IMR-90 (cell line): ENCODE results near the gene NAA60. TPM values are rescaled to one million over a fixed set of nuclear protein-coding genes. Genes with fewer than 3 reads are reported as not detected.
A peak's percentile ranks its signal among the peaks of the same experiment; 100 is the strongest.

Experiments used
- ATAC-seq: fragments of 200-7000 bp; cut with Tn5 transposase; 2 replicates; pipeline ENCODE4 v1.9.1; 2020; ENCODE audit warnings: low read depth, mild to moderate bottlenecking, moderate library complexity
- BruUV-seq: library from RNA; stranded (reverse); fragments of 400-500 nt; replicated peaks from 2 replicates; lab custom pipeline; 2021; lab: Mats Ljungman, UMichigan
- CTCF ChIA-PET: fragments of 300-600 bp; formaldehyde crosslinking; extraction: SDS; loops from one replicate; lab custom pipeline; 2021; ENCODE audit warnings: antibody characterized with exemption; lab: Yijun Ruan, JAX
- POLR2A ChIA-PET: fragments of 300-600 bp; sonication (Branson Sonifier 250); formaldehyde crosslinking; loops from one replicate; lab custom pipeline; 2022; ENCODE audit warnings: antibody characterized with exemption; ENCODE audit not compliant: unreplicated experiment; lab: Charles Lee
- DNase-seq: peaks from one replicate; pipeline ENCODE4 v3.0.0; 2013
- H2AFZ ChIP-seq: replicated peaks from 2 replicates; pipeline ENCODE3; 2013; ENCODE audit warnings: low read length, mild to moderate bottlenecking; ENCODE audit not compliant: poor library complexity
- H2AK5ac ChIP-seq: 2 replicates; pipeline ENCODE4 v1.6.1; 2013; ENCODE audit warnings: low read depth, low read length, inconsistent platforms
- H2AK9ac ChIP-seq: replicated peaks from 2 replicates; pipeline ENCODE3; 2013; ENCODE audit warnings: mild to moderate bottlenecking, low read depth, low read length, moderate library complexity; ENCODE audit not compliant: poor library complexity
- H2BK120ac ChIP-seq: 2 replicates; pipeline ENCODE4 v1.6.1; 2013; ENCODE audit warnings: low read depth, low read length, inconsistent platforms
- H2BK15ac ChIP-seq: 3 replicates; pipeline ENCODE4 v1.6.1; 2013; ENCODE audit warnings: low read depth, low read length, inconsistent platforms
- H2BK20ac ChIP-seq: 2 replicates; pipeline ENCODE4 v1.6.1; 2013; ENCODE audit warnings: low read depth, mild to moderate bottlenecking, inconsistent platforms, low read length, moderate library complexity
- H2BK5ac ChIP-seq: 2 replicates; pipeline ENCODE4 v1.6.1; 2013; ENCODE audit warnings: mild to moderate bottlenecking, low read depth, low read length, inconsistent platforms; ENCODE audit not compliant: poor library complexity, severe bottlenecking
- H3K14ac ChIP-seq: replicated peaks from 2 replicates; pipeline ENCODE4 v1.6.1; 2013; ENCODE audit warnings: low read depth, low read length, inconsistent platforms
- H3K18ac ChIP-seq: 2 replicates; pipeline ENCODE4 v1.6.1; 2013; ENCODE audit warnings: low read depth, low read length, control low read depth
- H3K23ac ChIP-seq: 2 replicates; pipeline ENCODE4 v1.6.1; 2013; ENCODE audit warnings: low read depth, low read length, inconsistent platforms
- H3K27ac ChIP-seq: 2 replicates; pipeline ENCODE4 v1.5.1; 2013; ENCODE audit warnings: mild to moderate bottlenecking, control low read depth, low read length; ENCODE audit not compliant: insufficient read depth
- H3K27me3 ChIP-seq: 2 replicates; pipeline ENCODE4 v1.6.1; 2013; ENCODE audit warnings: low read length; ENCODE audit not compliant: control insufficient read depth, insufficient read depth
- H3K36me3 ChIP-seq: 2 replicates; pipeline ENCODE4 v1.6.1; 2013; ENCODE audit warnings: low read length, mixed read lengths; ENCODE audit not compliant: control insufficient read depth, insufficient read depth
- H3K4ac ChIP-seq: 2 replicates; pipeline ENCODE4 v1.6.1; 2013; ENCODE audit warnings: low read depth, low read length, inconsistent platforms
- H3K4me1 ChIP-seq: 2 replicates; pipeline ENCODE4 v1.6.1; 2013; ENCODE audit warnings: low read length, mixed read lengths; ENCODE audit not compliant: control insufficient read depth, insufficient read depth
- H3K4me2 ChIP-seq: 2 replicates; pipeline ENCODE4 v1.6.1; 2013; ENCODE audit warnings: low read depth, mild to moderate bottlenecking, control low read depth, low read length, moderate library complexity
- H3K4me3 ChIP-seq: 2 replicates; pipeline ENCODE4 v1.5.1; 2013; ENCODE audit warnings: low read depth, mild to moderate bottlenecking, control low read depth, low read length, moderate library complexity; ENCODE audit not compliant: insufficient read depth
- H3K56ac ChIP-seq: 2 replicates; pipeline ENCODE4 v1.6.1; 2013; ENCODE audit warnings: low read length, inconsistent platforms; ENCODE audit not compliant: insufficient read depth; ENCODE audit errors: extremely low read depth
- H3K79me1 ChIP-seq, 2 experiments: 2 replicates each; pipeline ENCODE4 v1.6.1; 2013; ENCODE audit warnings: low read length in 2 of 2, inconsistent platforms in 1 of 2, low read depth in 1 of 2
- H3K9ac ChIP-seq: 2 replicates; pipeline ENCODE4 v1.6.1; 2013; ENCODE audit warnings: low read depth, low read length, control low read depth
- H3K9me1 ChIP-seq: 2 replicates; pipeline ENCODE4 v1.6.1; 2013; ENCODE audit warnings: low read length, inconsistent platforms; ENCODE audit not compliant: insufficient read depth
- H3K9me3 ChIP-seq: 2 replicates; pipeline ENCODE4 v1.6.1; 2013; ENCODE audit warnings: low read length; ENCODE audit not compliant: control insufficient read depth, insufficient read depth
- H4K20me1 ChIP-seq: 2 replicates; pipeline ENCODE4 v1.6.1; 2013; ENCODE audit warnings: low read length, inconsistent platforms; ENCODE audit not compliant: insufficient read depth
- H4K5ac ChIP-seq: 2 replicates; pipeline ENCODE4 v1.6.1; 2013; ENCODE audit warnings: mild to moderate bottlenecking, low read depth, low read length, control low read depth
- H4K8ac ChIP-seq, 2 experiments: 2 replicates each; pipeline ENCODE4 v1.6.1; 2013; ENCODE audit warnings: low read depth in 2 of 2, low read length in 2 of 2, control low read depth in 1 of 2, inconsistent platforms in 1 of 2
- H4K91ac ChIP-seq: 2 replicates; pipeline ENCODE4 v1.6.1; 2013; ENCODE audit warnings: low read depth, low read length, inconsistent platforms; ENCODE audit not compliant: insufficient read depth
- BHLHE40 ChIP-seq: fragments of 150-350 bp; IDR thresholded peaks from 2 replicates; pipeline ENCODE4 v1.6.1; 2016; ENCODE audit warnings: mild to moderate bottlenecking, low read depth, low read length
- CEBPB ChIP-seq: IDR thresholded peaks from 2 replicates; pipeline ENCODE4 v1.6.1; 2012; ENCODE audit warnings: low read depth, low read length, improper control_type of control experiment
- CHD1 ChIP-seq: IDR thresholded peaks from 2 replicates; pipeline ENCODE4 v1.6.1; 2012; ENCODE audit warnings: low read depth, low read length, improper control_type of control experiment
- CTCF ChIP-seq: conservative IDR thresholded peaks from 2 replicates; pipeline ENCODE4 v1.5.1; 2012; ENCODE audit warnings: mild to moderate bottlenecking, low read depth, low read length, improper control_type of control experiment
- ELK1 ChIP-seq: fragments of 150-350 bp; IDR thresholded peaks from 2 replicates; pipeline ENCODE4 v1.6.1; 2016; ENCODE audit warnings: low read depth, mild to moderate bottlenecking, low read length, moderate library complexity, borderline replicate concordance
- FOS ChIP-seq: fragments of 150-350 bp; IDR thresholded peaks from 2 replicates; pipeline ENCODE4 v1.6.1; 2016; ENCODE audit warnings: low read depth, low read length
- MAFK ChIP-seq: IDR thresholded peaks from 2 replicates; pipeline ENCODE4 v1.6.1; 2012; ENCODE audit warnings: low read depth, low read length, improper control_type of control experiment
- MAZ ChIP-seq: IDR thresholded peaks from 2 replicates; pipeline ENCODE4 v1.6.1; 2012; ENCODE audit warnings: low read depth, mild to moderate bottlenecking, low read length, improper control_type of control experiment, moderate library complexity, borderline replicate concordance
- NFE2L2 ChIP-seq: fragments of 150-350 bp; IDR thresholded peaks from 2 replicates; pipeline ENCODE4 v1.6.1; 2016; ENCODE audit warnings: low read depth, mild to moderate bottlenecking, low read length
- POLR2A ChIP-seq: IDR thresholded peaks from 2 replicates; pipeline ENCODE4 v1.6.1; 2012; ENCODE audit warnings: mild to moderate bottlenecking, low read depth, low read length
- RAD21 ChIP-seq: IDR thresholded peaks from 2 replicates; pipeline ENCODE4 v1.6.1; 2012; ENCODE audit warnings: low read length, improper control_type of control experiment
- RCOR1 ChIP-seq: IDR thresholded peaks from 2 replicates; pipeline ENCODE4 v1.6.1; 2012; ENCODE audit warnings: mild to moderate bottlenecking, low read length, improper control_type of control experiment; ENCODE audit not compliant: insufficient replicate concordance
- RFX5 ChIP-seq: IDR thresholded peaks from 2 replicates; pipeline ENCODE4 v1.8.0; 2012; ENCODE audit warnings: low read depth, mild to moderate bottlenecking, low read length, moderate library complexity
- SMC3 ChIP-seq: fragments of 150-350 bp; IDR thresholded peaks from 2 replicates; pipeline ENCODE4 v1.6.1; 2016; ENCODE audit warnings: low read depth, mild to moderate bottlenecking, antibody characterized with exemption, low read length, moderate library complexity
- USF2 ChIP-seq: fragments of 150-350 bp; IDR thresholded peaks from 2 replicates; pipeline ENCODE4 v1.6.1; 2017; ENCODE audit warnings: mild to moderate bottlenecking, antibody characterized with exemption, low read length, low read depth
- WGBS, 2 experiments: methylation state at CpG; one replicate each; pipeline versions ENCODE4 v1.1.5 to v1.1.7; 2013; ENCODE audit warnings: missing lambda C conversion rate in 2 of 2; ENCODE audit not compliant: insufficient read length in 1 of 2; ENCODE audit errors: extremely low coverage in 2 of 2; 5-methylcytosine and 5-hydroxymethylcytosine counted together
- dilution Hi-C: fragments of 300-500 bp; cut with HindIII; formaldehyde crosslinking; loops from one replicate; pipeline ENCODE4 v1.14.3; 2018; ENCODE audit warnings: low sequenced_read_pairs; ENCODE audit not compliant: unreplicated experiment
- in situ Hi-C: fragments of 300-500 bp; cut with MboI; formaldehyde crosslinking; loops from 3 replicates; pipeline ENCODE4 v1.14.3; 2019; ENCODE audit warnings: low sequenced_read_pairs, inconsistent platforms, mixed read lengths
- intact Hi-C: fragments of 100-400 bp; cut with micrococcal nuclease; formaldehyde crosslinking; loops from 2 replicates; pipeline ENCODE4 v1.10.0; 2022
- polyA plus RNA-seq, 3 experiments: library from polyadenylated mRNA; depleted of rRNA; stranded (reverse); fragments of >200 nt; gene quantifications; 2 replicates each; pipeline ENCODE4 v1.2.3, GENCODE V29; 2012; ENCODE audit warnings: low replicate concordance in 1 of 3
- total RNA-seq: library from RNA; depleted of rRNA; stranded (reverse); fragments of >200 nt; gene quantifications from 2 replicates; pipeline ENCODE4 v1.2.3, GENCODE V29; 2012

Gene NAA60
- total and polyA plus RNA-seq, 2 of the 4 experiments (the other 2 are of a cell fraction) = 7.5 to 18.0 TPM

GRCh38 chr16:3485097-3485745, 41.7 kb downstream of the NAA60 start:
- no peak overlapping the region for H3K9ac ChIP-seq
- no peak for ATAC-seq
- DNase-seq = no peak
- H2BK20ac ChIP-seq = no peak overlapping the region
- H2AK5ac ChIP-seq = no peak overlapping the region
- H3K9me3 ChIP-seq = no peaks in the 10 kb centered on the region
- H3K56ac ChIP-seq = no peak overlapping the region
- H3K27me3 ChIP-seq = no peaks in the 10 kb centered on the region
- no peaks in the 10 kb centered on the region for H3K4me1 ChIP-seq
- no peak overlapping the region for H2BK15ac ChIP-seq
- no peak overlapping the region for H3K23ac ChIP-seq
- no peak overlapping the region for H2BK5ac ChIP-seq
- TF ChIP-seq SMC3 (no peak), CEBPB (no peak), USF2 (no peak), CHD1 (no peak), MAFK (no peak), RCOR1 (no peak), ELK1 (no peak), BHLHE40 (no peak), NFE2L2 (no peak), RAD21 (no peak), RFX5 (no peak), MAZ (no peak), CTCF (no peak), FOS (no peak), POLR2A (no peak)
- no peak overlapping the region for H3K14ac ChIP-seq
- ChIA-PET CTCF (no interaction called here), POLR2A (interaction anchor here (0.6 kb wide), 1 partner anchor 847 kb away, joined by 3 read pairs; no protein-coding TSS in a partner anchor)
- WGBS, 2 experiments = 88% methylated on average over 4 of the region's 15 CpGs; no CpG with 5 or more reads in 1 of the 2 experiments
- BruUV-seq = TSS peak; percentile 36
- H3K9me1 ChIP-seq = peaks cover 2% of the 10 kb centered on the region; the same call in 1 of the 2 replicates
- H3K18ac ChIP-seq = no peak overlapping the region
- H3K36me3 ChIP-seq = peaks cover 64% of the 10 kb centered on the region
- H3K27ac ChIP-seq = no peak overlapping the region
- H2AK9ac ChIP-seq = no peak overlapping the region
- H2AFZ ChIP-seq = no peak overlapping the region
- H4K91ac ChIP-seq = no peak overlapping the region
- H3K4ac ChIP-seq = no peak overlapping the region
- no peak overlapping the region for H2BK120ac ChIP-seq
- peaks cover 5 to 36% of the 10 kb centered on the region in 2 experiments; a peak in 3 of 4 replicates for H3K79me1 ChIP-seq
- dilution Hi-C loops (no loop called here), in situ Hi-C loops (no loop called here), intact Hi-C loops (no loop called here)
- H4K5ac ChIP-seq = no peak overlapping the region
- peaks cover 5% of the 10 kb centered on the region for H4K20me1 ChIP-seq
- H3K4me3 ChIP-seq = no peak overlapping the region
- no peak overlapping the region for H4K8ac ChIP-seq
- H3K4me2 ChIP-seq = no peak overlapping the region
